Fibroblast of mammary gland (primary cell): ENCODE results near the gene SPRY1.

Experiments used
- DNase-seq: peaks from one replicate; pipeline ENCODE4 v3.0.0-alpha.2; 2010; ENCODE audit warnings: low read depth
- H3K4me3 ChIP-seq: 2 replicates; pipeline ENCODE4 v1.5.1; 2011; ENCODE audit warnings: low read depth, mild to moderate bottlenecking, low read length, moderate library complexity; ENCODE audit not compliant: control insufficient read depth
- TF ChIP-seq, protein P1 (sequence below): conservative IDR thresholded peaks from 2 replicates; pipeline ENCODE4 v1.5.1; 2011; ENCODE audit warnings: low read depth, low read length, inconsistent platforms; ENCODE audit not compliant: control insufficient read depth, insufficient read depth

The SPRY1 gene

GRCh38 chr4:123406872-123407271 is 10.3 kb downstream of the SPRY1 start:
- TF ChIP-seq, protein P1, sequence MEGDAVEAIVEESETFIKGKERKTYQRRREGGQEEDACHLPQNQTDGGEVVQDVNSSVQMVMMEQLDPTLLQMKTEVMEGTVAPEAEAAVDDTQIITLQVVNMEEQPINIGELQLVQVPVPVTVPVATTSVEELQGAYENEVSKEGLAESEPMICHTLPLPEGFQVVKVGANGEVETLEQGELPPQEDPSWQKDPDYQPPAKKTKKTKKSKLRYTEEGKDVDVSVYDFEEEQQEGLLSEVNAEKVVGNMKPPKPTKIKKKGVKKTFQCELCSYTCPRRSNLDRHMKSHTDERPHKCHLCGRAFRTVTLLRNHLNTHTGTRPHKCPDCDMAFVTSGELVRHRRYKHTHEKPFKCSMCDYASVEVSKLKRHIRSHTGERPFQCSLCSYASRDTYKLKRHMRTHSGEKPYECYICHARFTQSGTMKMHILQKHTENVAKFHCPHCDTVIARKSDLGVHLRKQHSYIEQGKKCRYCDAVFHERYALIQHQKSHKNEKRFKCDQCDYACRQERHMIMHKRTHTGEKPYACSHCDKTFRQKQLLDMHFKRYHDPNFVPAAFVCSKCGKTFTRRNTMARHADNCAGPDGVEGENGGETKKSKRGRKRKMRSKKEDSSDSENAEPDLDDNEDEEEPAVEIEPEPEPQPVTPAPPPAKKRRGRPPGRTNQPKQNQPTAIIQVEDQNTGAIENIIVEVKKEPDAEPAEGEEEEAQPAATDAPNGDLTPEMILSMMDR: no peak
- DNase-seq: no peak
- H3K4me3 ChIP-seq: no peak overlapping the region

GRCh38 chr4:123408471-123409084 is 12.0 kb downstream of the SPRY1 start:
- TF ChIP-seq, protein P1: no peak
- no peak overlapping the region for H3K4me3 ChIP-seq
- no peak for DNase-seq

DNA sequence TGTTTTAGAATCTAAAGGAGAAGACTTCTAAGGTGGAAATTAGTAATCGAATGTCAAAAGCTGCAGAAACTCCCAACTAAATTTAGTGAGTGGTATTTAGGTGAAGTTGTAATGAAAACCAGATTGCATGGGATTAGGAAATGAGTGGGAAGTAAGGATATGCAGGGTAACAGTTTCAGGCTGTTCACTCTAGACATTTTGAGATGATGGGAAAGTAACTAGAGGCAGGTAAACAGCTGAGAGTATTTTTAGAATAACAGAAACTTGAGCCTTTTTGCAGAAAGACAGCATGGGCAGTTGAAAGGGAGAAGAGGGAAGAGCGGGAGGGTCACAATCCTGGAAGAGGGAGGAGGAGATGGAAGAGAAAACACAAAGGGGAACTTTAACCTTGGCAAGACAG is 12.7 kb downstream of the SPRY1 start:
- H3K4me3 ChIP-seq: no peak overlapping the region
- DNase-seq: peak; percentile 49
- TF ChIP-seq, protein P1: no peak

GRCh38 chr4:123411514-123411913 is 14.9 kb downstream of the SPRY1 start:
- TF ChIP-seq, protein P1: no peak
- H3K4me3 ChIP-seq: no peak overlapping the region
- no peak for DNase-seq

DNA sequence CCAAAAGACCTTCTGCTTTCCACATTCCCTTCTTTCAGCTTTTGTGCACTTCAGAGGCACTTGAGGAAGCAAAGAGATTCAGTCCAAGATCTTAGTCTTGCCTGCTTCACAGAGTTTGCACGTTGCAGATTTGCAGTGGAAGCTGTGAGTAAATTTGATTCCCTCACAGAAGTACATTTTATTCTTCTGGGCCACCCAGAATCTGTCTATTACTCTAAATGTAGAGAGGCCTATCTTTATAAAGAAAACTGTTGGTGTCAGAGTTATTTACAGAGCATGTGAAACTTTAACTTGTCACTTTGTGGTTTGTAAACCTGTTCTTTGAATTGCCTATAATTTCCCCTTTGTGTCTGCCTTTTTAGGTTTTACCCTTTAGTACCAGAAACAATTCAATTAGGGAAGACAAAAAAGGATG is 15.5 kb downstream of the SPRY1 start:
- no peak overlapping the region for H3K4me3 ChIP-seq
- DNase-seq: no peak
- TF ChIP-seq, protein P1: no peak

DNA sequence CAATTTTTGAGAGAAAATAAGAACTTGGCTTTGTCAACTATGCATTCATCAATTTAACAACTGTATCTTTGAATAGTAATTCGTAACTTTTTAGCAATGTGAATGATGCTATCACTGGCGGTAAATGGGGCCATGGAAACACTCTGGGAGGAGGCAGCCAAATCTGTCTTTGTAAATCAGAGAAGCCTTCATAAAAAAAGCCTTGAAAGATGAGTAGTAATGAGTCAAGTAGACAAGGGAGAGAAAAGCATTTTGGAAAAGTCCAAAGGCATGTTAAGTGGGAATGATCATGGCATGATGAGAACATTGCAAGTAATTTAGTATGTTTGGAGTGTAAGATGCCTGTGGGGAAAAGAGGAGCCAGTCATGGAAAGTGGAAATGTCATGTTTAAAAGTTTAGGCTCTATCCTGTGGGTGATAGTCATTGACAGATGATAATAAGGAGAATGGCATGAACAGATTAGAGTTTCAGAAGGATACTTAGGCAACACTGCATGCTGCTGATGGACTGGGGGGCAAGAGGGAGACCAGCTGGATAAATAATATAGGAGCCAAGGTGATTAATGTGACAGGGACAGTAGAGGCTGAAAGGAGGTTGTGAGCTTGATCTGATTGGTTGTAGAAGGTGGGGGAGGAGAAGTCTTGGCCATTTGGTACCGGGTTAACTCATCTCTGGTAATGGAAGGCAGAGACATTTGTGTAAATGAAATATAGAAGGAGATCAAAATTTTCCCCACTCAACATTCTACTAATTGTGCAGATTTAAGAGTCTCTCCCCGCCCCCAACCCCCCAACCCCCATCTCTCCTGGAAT is 16.3 kb downstream of the SPRY1 start:
- DNase-seq: peak; percentile 70
- TF ChIP-seq, protein P1: no peak
- no peak overlapping the region for H3K4me3 ChIP-seq
